Fibroblast of skin of right quadriceps (primary cell): ENCODE data around the gene TCFL5.

ENCODE experiments used
- DNase-seq: peaks from one replicate; pipeline ENCODE4 v3.0.0-alpha.2; 2013

Gene TCFL5

DNA sequence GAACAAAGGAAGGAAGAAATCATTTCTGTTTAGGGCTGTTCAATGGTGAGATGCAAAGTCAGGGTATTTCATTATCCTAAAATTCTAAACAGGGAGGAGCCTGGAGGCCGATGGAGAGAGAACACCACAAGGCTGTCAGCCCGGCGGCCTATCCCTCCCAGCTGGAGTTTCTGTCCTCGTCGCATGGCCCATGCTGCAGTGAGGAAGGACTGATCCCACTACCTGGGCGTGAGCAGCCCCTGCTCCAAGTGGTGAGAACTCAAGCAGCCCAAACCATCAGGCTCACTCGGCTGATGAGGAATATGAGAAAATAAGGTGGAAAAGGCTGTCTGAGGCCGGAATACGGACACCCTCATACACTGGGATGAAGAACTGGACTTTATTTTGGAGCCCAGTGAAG, 33.9 kb upstream of the TCFL5 start:
- no peak for DNase-seq

DNA sequence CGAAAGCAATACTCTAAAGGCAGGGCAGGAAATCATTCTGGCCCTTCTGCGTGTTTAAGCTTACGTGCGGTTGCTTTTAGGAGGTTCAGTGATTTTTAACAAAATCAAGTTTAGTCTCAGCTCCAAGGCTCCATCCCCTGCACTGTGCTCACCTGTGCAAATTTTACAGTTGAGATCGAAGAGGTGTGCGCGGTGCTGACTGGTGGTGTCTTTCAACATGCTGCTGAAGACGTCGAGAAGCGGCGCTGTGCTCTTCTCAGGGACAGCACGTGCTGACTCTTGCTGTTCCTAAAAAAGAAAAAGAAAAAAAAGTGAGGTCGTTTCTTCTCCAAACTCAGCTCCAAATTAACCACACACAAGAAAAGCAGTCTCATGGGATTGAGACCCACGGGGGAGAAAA, 32.6 kb upstream of the TCFL5 start:
- DNase-seq, result no peak

DNA sequence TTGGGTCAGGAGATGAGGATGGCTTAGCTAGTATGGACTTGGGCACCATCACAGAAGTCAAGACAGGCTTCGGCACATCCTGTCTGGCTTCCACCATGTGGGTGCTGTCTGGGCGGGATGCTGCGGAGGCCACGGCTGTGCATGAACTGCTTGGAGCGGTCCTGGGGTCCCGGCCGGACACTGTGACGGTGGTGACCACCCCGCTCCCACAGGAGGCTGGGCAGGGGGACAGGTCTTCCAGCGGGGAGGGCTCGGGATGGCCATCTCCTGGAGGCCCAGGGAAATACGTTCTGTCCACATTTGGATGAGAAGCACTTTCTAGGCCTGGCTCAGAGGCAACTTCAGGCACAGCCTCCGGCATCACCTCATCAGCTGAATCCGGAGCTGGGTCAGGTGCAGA, 32.1 kb upstream of the TCFL5 start:
- DNase-seq, result no peak

DNA sequence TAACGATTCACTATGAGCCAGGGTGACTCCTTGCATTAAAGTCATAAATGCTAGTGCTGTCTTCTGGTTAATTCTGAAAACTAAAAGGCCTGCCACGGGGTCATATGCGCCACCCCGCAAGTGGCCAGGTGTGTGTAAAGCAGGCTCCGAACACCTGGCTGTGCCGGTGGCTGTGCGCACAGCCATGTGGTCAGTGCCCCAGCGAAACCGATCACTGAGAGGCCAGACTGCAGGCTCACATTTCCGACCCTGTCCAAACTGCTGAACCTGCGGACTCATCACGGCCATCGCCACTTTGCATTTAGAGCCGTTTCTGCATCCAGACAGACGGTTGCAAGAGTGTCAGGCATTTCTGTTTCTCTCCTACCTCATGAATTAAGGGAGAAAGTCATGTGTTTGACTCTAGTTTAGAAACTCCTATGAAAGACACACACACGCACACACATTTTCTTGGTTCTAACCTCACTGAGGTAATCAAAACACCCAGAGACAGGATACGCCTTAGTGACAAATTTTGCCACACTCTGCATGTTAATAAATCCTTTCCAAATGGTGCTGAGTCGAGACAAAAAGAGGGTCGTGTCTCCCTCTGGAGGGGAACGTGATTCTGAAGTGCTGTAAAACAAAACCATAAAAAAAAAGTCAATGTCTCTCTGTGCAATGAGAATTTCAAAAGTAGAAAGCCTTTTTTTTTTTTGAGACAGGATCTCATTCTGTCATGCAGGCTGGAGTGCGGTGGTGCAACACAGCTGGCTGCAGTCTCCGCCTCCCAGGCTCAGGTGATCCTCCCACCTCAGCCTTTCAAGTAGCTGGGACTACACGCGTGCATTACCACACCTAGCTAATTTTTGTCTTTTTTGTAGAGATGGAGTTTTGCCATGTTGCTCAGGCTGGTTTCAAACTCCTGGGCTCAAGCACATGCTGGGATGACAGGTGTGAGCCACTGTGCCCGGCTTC, 31.0 kb upstream of the TCFL5 start:
- DNase-seq, result no peak

DNA sequence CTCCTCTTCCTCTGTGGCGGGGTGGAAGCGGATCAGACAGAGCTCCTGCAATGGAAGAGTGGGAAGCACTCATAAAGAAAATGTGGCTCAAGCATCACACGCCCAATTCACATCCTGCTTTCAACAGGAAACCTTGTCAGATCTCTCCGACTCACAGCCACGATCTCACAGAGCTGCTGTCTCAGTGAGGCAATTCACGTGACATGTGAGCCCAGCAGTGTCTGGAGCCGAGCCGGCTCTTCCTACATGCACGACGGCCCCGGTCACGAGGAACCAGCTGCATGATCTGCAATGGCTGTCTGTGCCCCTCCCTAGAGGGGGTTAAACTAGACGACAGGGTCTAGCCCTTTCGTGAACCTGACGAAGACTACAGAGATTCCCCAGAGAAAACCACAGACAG, 29.5 kb upstream of the TCFL5 start:
- no peak for DNase-seq

DNA sequence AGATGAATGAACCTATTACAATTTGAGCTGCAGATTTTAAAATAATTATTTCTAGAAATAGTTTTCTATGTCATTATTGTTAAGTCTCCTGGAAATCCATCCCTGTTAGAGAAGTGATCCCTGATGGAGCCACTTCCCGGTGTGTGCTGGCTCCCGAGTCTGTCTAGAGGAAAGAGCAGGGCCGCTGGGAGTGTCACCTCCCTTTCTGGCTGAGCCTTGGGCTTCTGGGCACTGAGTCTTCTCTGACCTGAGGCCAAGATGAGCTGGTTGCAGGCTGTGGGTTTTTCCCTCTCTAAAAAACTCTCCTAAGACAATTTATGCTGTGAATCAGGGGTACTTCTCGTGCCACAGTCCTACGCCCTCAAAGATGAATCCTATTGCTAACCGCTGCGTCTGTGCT, 28.8 kb upstream of the TCFL5 start:
- DNase-seq, result no peak

DNA sequence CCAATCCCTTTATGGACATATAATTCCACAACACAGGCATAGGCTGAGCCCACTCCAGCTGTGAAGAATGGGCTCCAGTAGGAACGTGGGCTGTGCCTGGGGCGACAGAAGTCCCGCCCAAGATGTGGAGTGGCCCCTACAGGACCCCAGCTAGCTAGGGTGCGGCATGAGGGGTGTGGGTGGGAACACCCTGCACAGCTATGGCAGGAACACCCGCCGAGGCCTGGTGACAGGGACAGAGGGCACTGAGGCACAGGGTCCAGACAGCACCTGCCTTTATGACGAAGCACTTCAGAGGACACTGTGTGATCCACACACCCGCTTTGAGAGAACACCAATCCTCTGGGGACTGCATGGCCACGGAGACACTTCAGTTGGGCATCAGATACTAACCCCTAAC, 28.2 kb upstream of the TCFL5 start:
- DNase-seq, result no peak

DNA sequence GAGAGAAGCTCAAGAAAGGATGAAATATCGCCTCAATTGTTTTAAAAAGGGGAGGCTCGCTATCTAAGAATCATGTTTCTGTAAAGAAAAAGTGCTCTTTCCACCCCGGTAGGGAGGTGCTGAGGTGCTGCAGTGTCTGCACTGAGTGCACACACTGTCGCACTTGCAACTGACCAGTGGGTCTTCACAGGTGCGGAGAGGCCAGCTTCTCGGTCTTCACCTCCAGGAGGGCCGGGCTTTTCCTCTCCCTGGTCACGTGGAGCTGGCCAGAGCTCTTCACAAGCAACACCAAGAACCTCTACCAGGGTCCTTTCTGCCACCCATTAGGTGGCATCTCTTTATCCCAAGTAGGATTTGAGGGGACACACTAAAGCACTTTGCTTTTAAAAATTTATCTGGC, 27.8 kb upstream of the TCFL5 start:
- no peak for DNase-seq

DNA sequence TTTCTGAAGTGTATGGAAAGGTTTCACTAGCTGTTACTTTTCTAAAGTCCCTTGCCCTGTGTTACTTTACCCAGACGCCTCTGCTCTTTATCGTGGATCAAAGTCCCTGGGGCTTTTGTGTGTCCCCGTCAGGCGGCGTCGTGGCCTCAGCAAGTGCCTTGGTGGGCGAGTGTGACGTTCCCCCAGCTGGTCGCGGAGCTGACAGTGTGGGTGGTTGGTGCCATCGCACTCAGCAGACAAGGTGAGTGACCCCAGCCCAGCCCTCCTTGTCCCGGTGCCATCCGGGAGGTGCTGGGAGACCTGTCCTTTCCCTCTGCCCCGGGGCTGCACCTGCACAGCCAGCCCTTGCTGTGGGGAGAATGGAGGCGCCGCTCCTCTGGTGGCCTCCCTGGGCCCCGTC, 27.3 kb upstream of the TCFL5 start:
- DNase-seq, result no peak

DNA sequence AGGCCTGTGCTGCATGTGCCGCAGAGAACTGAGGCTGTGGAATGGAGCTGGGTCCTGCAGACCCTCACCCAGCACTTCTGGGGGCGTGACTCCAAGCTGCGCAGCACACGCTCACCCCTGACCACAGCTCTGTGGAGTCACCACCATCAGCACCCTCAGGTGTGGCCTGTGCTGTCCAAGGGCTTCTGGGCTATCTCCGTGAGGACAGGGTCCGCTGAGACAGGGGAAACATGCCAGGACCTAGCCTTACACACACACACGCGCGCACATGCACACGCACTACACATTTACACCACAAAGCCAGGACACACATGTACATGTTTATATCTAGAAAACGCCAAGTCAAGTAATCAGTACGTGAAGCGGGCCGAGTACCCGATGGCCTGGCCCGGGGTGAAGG, 26.8 kb upstream of the TCFL5 start:
- DNase-seq, result no peak

DNA sequence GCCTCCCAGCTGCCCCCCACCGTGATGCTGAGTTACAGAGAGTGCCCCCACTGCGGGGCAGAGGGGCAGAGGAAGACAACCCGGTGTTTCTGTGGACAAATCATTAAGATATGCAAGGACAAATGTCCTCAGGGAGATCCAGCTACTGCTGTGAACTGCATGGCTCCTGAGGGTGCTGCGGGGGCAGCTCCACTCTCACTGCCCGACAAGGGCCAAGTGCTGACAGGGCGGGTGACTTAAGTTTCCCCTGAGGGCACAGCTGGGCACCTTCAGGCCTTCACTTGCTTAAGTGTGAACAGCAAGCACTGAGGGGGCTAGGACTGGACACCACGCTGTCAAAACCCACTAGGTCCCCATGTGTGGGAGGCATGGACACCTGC, 26.2 kb upstream of the TCFL5 start:
- DNase-seq, result no peak

DNA sequence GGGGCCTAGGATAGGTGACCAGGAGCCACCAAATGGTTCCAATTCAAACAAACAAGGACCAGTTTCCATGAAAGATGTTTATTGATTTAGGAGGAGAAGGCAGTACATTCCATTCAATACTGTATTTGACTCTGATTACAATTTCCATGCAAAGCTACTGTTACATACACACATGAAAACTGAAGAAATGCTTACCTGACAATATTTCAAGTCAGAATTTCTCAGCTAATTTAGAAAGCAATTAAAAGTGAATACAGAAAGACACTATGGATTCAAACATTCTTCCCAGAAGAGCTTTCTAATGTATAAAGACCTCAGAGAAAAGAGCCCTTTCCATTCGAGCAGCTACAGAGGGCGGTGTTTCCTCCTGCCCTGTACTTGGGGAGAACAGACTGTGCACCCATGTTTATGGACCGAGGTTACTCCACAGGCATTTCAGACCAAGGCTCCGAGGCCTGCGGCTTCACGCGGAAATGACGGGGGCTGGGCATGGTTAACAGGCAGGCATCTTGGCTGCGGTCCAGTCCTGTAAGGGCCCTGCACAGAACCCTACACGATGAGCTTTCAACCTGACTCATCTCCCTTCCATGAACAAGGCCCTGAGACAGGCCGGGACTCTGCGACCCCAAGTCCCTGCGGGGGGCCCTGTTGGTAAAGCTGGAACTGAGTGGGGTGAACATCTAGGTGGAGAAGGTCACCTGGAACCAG, 25.7 kb upstream of the TCFL5 start:
- peak; percentile 93 for DNase-seq

DNA sequence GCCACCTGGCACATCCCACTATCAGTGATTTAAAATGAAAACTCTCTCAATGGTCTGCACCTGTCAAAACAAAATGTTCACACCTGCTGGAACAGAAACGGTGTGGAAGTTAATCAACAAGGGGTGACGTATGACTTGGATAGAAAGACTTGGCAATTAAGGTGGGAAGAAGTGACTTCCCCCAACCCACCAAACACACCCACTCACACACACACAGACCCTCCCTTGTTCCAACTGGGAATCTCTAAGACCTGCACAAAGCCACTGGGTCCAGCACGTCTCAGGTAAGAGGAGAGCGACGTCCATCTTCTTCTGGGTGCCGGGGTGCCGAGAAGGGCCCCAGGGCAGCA, 25.1 kb upstream of the TCFL5 start:
- DNase-seq, result no peak

DNA sequence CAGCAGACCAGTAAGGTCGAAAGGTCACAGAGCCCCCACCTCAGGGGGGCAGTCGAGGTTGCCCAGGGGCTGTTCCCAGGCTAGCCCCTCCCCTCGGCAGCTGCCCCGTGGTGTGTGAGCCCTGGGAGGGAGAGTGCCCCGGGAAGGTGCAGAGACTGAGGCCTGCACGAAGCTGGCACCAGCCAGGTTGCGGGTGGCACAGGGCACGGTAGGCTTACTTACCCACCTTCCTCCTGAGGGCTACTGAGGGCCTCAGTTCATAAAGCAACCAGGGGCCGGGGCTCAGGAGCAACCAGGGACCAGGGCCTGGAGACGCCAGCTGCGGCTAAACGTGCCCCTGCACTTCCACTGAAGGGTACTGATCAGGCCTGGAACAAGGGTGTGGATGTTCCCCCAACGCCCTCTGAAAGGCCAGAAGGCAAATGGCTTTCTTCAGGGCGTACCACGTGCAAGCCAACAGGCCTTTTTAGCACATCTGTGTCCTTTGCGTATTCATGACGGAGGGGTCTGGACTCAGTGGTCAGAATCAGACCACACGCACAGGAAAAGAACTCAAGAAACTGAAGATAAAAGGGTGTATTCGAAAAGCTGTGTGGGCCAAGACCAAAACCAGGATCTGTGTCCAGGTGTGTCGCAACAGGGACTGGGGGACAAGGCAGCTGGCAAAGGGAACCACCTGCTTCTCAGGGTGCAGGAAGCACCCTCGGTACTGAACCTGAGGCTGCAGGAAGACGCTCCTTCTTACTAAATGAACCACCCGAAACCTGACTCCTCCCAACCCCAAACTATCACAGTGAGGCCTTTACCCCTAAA, 24.5 kb upstream of the TCFL5 start:
- DNase-seq, result no peak

DNA sequence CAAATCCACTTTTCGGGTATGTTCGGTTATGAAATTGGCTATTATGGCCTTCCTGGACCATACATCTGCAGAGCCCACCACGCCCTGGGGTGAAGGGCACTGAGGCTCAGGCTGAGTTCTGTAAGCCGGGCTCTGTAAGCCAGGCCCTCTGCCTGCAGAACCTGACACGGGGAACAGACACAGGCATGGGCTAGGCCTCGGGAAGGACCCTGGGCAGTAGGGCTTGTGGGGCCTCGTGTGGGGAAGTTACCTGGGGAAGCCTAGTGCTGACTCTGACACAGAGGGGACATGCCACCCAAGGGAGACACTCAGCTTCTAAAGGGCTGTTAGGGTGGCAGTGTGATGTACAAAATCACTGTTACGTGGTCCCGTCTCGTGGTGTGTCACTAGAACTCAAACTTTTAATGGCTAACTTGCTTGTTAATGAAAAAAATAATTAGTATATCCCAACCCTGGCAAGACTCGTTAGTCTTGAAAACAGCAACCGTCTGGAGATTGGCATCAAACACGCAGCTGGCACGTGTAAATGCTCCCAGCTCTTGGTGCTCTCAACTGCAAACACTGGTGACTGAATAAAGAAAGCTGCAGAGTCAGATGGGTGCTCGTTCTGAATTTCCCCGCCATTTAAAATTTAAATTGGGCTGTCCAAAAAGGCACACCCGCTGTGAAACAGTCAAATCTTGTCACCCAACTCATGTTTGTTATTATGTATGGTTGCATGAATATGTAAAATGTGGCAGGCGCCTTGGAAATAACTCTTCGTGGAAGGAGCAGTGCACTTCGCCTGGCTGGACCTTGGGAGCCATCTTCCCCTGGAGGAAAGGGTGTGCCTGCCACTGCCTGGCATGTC, 23.6 kb upstream of the TCFL5 start:
- no peak for DNase-seq

DNA sequence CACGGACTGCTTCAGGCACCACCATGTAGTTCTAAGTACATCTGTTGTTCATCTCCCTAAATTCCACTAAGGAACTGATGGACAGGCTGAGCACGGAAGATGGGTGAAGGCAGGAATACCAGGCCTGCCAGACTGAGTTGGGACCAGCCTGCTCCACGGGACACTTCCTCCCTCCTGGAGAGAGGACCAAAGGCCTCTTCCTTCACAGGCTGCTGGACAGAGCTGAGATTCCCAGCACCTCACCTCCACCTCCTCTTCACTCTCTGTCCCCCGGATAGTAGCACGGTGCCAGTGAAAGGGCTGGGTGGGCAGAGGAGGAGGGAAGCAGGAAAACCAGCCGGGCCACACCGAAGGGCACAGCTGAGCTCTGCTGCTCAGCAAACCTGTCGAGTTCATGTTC, 22.9 kb upstream of the TCFL5 start:
- no peak for DNase-seq

DNA sequence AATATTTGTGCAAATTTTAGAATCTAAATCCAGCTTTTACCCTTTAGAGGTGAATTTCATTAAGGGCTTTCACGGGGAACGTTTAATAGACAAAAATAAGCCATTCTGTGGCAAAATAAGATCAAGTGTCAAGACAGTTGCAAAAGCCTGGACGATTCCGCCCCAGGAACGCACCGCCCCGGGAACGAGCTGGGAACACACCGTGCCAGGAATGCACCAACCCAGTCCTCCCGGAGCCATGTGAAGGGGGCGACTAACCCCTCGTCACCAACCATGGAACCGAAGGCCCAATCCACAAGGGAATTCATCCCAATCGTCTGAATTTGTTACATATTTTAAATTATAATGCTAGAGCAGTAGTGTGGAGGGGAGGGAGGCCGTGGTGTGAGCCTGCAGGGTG, 20.8 kb upstream of the TCFL5 start:
- no peak for DNase-seq

DNA sequence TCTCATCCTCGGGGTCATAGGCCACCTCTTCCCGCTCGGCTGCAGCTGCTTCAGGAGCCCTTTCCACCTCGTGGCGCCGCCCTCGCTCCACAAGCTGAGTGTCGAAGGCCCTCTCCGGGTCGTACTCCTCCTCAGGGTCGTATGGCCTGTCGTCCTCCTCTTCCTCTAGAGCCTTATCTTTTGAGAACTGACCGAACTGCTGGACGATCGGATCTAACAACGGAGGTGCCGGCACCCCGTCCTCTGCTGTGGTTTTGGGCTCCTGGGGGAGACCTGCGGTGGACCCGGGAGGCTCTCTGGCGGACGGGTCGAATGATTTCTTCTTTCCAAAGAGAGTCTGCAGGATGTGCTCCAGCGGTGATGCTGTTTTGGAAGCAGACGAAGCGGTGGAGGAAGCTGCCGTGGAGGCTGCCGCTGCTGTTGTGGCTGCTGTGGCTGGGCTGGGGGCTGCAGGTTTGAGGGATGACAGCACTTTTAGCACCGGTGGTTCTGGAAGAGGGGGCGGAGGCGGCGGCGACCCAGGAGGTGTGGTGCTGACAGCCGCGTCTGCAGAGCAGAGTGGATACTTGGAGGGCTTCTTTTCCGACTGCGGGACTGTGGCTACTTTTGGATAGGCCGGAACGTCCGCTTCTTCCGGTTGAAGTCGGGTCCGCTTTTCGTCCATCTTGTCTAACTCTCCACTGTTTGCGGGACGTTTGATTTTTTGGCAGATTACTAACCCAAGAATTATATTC, 20.2 kb upstream of the TCFL5 start:
- no peak for DNase-seq

DNA sequence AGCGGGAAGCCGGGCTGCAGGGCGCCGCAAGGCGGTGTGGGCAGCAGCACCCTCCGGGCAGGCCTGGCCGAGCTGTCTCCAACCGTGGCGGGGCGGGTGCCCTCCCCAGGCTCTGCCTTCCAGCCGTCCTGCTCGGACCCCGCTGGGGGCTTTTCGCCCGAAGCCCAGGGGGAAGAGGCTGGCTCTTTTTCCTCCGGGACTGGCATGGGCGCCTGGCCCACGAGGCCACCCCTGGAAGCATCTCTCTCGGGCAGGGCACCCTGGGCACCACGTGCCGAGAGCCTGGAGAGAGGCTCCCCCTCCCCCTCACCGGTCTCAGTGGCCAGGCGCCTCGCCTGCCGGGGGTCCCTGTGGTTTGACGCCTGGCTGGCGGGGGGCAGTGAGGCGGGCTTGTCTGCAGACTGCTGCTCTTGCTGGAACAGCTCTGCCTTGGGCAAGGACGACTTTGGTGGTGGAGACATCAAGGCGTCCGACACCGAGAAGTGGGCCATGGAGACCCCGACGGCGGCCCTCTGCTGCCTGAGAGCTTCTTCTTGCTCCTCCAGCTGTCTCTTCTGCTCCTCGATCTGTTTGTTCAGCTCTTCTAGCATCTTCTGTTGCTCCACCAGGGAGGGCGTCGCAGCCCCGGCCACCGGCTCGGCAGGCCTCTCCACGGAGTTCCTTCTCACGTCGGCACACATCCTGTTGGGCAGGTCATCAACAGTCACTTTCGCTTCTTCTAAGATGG, 19.5 kb upstream of the TCFL5 start:
- DNase-seq, result no peak

DNA sequence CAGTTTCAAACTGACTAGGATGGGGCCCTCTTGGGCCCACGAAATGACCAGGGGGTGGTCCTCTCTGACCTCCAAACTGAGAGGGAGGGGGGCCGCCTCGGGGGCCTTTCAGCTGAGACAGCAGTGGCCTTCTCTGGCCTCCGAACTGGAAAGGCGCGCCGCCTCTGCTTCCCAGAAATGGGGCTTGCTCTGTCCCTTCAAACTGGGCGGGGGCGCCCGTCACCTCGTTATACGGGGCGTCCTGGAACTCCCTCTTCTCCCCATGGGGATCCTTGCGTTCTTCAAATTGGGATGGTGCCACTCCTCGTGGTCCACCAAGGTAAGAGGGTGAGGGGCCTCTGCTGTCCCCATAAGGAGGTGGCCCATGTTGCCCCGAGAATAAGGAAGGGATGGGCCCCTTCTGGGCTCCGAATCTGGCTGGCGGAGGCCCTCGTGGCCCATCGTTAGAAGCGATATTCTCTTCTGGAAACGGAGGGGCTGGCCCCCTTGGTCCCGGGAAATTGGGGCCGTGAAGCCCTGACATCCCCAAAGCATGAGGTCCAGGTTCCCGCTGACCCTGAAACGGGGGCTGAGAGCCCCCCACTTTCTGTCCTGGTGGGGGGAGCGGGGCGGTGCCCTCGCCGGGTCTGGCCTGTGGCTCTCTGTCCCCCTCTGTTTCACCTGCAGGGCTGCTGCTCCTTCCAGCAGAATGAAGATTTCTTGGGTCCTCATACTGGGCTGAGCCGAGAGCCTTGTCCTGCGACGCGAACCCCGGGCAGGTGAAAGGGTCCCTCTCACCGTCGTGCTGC, 18.7 kb upstream of the TCFL5 start:
- no peak for DNase-seq
